ENCODE data around the gene C10orf143. TPM values are rescaled to one million over a fixed set of nuclear protein-coding genes. Genes with fewer than 3 reads are reported as not detected.
"Not testable (repeated sequence)": the region's sequence is repeated elsewhere in the genome, so short reads cannot be mapped to it uniquely, and the experiment has no call there.

C10orf143 gene
- polyA plus RNA-seq, 3 donors: 2.6 to 7.1 (median 4.2) TPM

DNA sequence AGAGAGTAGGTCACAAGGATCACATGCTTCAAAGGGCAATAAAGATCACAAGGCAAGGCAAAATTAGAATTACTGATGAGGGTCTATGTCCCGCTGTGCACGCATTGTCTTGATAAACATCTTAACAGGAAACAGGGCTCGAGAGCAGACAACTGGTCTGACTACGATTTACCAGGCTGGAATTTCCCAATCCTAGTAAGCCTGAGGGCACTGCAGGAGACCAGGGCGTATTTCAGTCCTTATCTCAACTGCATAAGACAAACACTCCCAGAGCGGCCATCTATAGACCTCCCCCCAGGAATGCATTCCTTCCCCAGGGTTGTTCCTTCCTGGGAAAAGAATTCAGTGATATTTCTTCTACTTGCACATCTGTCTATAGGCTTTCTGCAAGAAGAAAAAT, 6.9 kb upstream of the C10orf143 start:
- not testable (repeated sequence) for H3K27ac ChIP-seq (ENCODE audit: low read depth, low read length)
- WGBS, 3 donors: 64 to 79% (median 78%) methylated on average over 6 of the region's 6 CpGs

DNA sequence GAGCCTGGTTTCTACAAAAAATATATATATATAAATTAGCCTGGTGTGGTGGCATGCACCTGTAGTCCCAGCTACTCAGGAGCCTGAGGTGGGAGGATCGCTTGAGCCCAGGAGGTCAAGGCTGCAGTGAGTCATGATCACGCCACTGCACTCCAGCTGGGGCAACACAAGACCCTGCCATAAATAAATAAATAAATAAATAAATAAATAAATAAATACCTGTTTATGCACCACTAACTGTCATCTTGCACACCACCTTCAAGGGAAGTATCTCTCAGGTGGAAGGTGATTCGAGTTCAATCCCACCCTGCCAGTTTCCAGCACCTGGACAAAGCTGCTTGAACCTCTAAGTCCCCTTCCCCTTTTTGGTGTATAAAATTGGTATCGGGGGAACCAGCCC, 6.3 kb upstream of the C10orf143 start:
- H3K27ac ChIP-seq (ENCODE audit: low read depth, low read length): not testable (repeated sequence)
- WGBS, 3 donors: 96 to 98% (median 98%) methylated on average over 4 of the region's 4 CpGs

DNA sequence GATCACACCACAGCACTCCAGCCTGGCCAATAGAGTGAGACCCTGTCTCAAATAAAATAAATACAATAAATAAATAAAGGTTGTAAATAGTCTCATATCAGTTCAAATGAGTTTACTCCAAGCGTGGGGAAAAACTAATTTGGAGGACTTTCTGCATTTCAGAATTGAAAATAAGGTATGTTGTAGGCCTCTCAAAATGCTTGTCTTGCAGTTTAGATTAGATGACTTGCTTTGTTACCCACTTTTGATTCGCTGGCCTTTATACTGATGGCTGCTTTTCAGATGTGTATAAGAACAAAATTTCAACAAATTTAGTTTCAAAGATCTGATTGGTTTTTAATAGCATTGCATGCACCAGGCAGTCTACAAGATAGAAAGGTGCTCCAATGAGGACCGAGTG, 2.2 kb upstream of the C10orf143 start:
- H3K27ac ChIP-seq (ENCODE audit: low read depth, low read length): no peak overlapping the region
- 93 to 98% (median 96%) methylated on average over 3 of the region's 3 CpGs for WGBS, 3 donors

DNA sequence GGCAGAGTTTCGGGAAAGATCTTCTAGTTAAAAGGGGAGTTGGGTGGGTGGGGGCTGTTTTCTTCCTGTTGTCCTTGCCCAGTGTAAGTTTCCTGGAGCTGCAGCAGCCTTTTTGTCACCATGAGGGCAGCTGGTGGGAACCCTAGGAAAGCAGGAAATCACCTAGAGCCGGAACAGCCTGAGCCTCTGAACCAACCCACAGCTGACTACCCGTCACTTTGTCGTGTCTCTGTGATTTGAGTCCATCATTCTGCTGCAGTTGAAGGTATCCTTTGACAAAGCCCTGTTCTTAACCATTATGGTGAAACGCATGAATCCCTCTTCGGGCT, 1.2 kb upstream of the C10orf143 start:
- H3K27ac ChIP-seq (ENCODE audit: low read depth, low read length): peak overlapping the region; percentile 77
- WGBS, 3 donors: 73 to 79% (median 77%) methylated on average over 6 of the region's 6 CpGs

DNA sequence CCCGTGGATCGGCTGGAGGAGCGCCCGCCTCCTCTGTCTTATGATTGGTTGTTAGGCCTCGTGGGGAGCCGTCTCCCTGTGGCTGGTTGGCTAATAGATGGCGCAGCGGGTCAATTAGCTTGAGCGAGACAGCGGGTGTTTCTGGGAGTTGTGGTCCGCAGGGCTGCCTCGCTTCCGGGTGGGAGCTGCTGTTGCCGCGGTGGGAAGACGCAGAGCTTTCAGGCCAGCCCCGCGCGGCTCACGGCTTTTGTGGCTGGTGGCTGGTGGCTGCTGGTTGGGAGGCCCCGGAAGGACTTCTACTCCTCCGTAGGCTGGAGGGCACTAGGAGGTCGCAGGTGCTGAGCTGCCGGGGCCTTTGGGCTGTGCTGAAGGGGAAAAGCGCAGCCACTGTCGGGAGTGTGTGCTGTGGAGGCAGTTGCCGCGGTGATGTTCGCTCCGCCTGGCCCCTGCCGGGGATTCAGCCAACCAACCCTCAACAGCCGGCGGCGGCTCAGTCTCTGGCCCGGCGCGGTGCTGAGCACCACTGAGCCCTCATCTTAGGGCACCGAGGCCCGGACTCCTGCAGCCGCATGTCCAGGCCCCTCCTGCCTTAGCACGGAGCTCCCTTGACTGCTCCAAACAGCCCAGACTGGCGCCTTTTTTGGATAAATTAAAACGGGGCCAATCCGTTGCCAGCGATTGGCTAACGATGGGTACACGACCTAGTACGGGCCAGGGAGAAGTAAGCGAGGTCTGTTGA, 652 bp upstream of the C10orf143 start:
- WGBS, 3 donors: 1% methylated on average over 44 to 49 of the region's 49 CpGs
- H3K27ac ChIP-seq (ENCODE audit: low read depth, low read length): peak overlapping the region; percentile 77

DNA sequence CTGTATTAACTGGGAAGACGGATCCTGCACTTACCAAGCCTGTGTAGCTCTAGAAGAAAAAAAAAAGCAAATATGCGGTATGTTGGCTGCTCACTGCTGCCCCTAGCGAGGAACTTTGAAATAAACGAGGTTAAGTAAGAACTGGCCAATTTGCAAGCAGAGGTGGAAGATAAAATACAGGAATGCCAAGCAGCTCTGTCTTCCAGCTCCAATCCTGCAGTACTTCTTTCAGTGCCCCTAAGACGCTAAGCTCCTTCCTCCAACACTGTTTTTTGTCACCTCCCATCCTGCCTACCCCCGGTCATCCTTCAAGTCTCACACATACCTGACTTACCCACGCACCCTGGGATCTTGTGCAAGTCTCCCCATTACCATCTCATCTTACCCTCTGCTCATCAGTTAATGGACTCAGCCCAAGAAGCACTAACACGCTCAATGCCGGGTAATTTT, 809 bp downstream of the C10orf143 start:
- H3K27ac ChIP-seq (ENCODE audit: low read depth, low read length): peak overlapping the region; percentile 40
- 1 to 2% (median 1%) methylated on average over 9 of the region's 9 CpGs for WGBS, 3 donors

DNA sequence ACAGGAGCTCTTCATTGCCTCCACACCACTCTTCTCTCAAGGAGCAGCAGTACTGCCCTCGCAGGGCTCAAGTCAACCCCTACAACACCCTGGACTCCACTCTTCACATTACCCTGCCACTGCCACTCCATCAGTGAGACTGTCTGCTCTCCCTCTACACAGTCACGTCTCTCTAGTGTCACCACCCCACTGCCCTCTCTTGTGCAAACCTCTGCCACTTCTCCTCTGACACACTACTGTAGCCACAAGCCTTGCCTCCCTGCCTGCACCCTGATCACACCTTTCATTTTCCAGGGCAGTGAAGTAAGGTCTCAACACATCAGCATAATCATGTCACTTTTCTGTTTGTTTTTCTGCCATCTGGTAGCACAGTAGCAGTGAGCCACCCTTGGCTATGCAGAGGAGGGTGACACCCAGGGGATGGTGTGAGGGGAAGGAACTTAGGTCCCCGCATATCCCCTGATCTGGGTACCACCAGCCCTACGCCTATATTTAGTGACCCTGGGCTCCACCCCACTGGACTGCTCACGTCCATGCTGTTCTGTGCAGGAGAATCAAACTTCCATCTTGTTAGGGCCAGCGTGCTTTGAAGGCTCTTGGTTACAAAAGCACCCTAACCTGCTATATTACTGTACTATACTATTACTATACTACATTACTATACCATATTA, 1.6 kb downstream of the C10orf143 start:
- no peak overlapping the region for H3K27ac ChIP-seq (ENCODE audit: low read depth, low read length)
- 44 to 55% (median 52%) methylated on average over 6 of the region's 6 CpGs for WGBS, 3 donors

DNA sequence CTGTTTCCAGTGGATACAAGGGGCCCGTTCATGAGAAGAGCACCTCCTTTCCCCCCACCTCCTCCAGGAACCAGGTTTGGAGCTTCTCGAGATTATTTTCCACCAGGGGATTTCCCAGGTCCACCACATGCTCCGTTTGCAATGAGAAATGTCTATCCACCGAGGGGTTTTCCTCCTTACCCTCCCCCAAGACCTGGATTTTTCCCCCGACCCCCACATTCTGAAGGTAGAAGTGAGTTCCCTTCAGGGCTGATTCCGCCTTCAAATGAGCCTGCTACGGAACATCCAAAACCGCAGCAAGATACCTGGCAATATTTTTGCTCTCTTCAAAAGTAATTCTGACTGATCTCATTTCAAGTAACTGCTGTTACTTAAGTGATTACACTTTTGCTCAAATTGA, 2.5 kb downstream of the C10orf143 start:
- 78 to 87% (median 82%) methylated on average over 7 to 8 of the region's 8 CpGs for WGBS, 3 donors

DNA sequence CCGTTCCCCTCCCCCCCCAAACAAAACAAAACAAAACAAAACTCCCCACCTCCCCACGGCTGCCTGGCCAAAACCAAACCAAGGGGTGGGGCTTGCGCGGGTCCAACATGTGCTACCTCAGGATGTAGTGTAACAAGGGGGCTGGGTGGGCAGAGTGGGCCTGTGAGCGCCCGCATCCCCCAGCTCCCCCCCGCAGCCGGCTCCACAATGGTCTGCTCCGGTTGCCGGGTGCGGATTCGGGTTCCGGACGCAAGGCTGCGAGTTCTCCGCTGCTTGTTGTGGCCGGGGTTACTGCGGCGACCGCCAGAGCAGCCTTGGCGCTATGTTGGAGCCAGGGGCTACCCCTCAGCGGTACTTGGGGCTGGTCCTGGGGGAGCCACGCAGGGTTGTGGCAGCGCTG, 4.9 kb downstream of the C10orf143 start:
- no peak overlapping the region for H3K27ac ChIP-seq (ENCODE audit: low read depth, low read length)
- 82 to 86% (median 85%) methylated on average over 24 of the region's 24 CpGs for WGBS, 3 donors

More for the DNA sequence above, 2.5 kb downstream of the C10orf143 start:
- not testable (repeated sequence) for H3K27ac ChIP-seq (ENCODE audit: low read depth, low read length)

DNA sequence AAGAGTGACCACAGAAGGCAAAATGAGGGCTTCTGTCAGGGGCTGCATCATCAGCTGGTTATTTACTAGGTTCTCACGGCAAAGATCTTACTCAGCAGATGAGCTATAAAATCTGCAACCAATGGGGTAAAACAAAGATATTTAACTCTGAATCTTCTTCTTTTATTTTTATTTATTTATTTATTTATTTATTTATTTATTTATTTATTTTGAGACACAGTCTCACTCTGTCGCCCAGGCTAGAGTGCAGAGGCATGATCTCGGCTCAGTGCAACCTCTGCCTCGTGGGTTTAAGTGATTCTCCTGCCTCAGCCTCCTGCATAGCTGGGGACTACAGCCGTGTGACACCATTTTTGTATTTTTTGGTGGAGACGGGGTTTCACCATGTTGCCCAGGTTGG, 11.3 kb downstream of the C10orf143 start:
- WGBS, 3 donors: 94 to 97% (median 95%) methylated on average over 6 of the region's 6 CpGs
- no peak overlapping the region for H3K27ac ChIP-seq (ENCODE audit: low read depth, low read length)

DNA sequence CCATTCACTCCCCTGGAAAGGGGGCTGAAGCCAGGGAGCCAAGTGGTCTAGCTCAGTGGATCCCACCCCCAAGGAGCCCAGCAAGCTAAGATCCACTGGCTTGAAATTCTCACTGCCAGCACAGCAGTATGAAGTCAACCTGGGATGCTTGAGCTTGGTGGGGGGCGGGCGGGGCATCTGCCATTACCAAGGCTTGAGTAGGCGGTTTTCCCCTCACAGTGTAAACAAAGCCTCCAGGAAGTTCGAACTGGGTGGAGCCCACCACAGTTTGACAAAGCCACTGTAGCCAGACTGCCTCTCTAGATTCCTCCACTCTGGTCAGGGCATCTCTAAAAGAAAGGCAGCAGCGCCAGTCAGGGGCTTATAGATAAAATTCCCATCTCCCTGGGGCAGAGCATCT, 20.1 kb downstream of the C10orf143 start:
- H3K27ac ChIP-seq (ENCODE audit: low read depth, low read length): not testable (repeated sequence)
- WGBS, 3 donors: 82 to 91% (median 86%) methylated on average over 5 of the region's 5 CpGs

DNA sequence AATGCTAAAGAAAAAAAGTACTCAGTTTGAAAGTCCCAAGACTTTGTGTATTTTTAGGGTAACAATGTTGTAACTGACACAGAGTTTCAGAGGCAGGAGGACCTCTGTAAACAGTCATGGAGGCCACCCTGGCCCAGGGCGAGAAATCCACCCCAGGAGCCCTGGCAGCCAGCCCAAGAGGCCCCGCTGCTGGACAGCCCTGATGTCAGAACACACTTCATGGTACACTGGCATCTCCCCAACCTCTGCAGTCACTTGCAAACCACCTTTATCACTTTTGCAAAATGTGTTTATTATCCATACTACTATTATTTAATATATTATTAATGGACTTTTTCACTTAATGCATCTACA, 30.2 kb downstream of the C10orf143 start:
- no peak overlapping the region for H3K27ac ChIP-seq (ENCODE audit: low read depth, low read length)
- WGBS, 3 donors: 56 to 92% (median 83%) methylated on average over 2 of the region's 2 CpGs

DNA sequence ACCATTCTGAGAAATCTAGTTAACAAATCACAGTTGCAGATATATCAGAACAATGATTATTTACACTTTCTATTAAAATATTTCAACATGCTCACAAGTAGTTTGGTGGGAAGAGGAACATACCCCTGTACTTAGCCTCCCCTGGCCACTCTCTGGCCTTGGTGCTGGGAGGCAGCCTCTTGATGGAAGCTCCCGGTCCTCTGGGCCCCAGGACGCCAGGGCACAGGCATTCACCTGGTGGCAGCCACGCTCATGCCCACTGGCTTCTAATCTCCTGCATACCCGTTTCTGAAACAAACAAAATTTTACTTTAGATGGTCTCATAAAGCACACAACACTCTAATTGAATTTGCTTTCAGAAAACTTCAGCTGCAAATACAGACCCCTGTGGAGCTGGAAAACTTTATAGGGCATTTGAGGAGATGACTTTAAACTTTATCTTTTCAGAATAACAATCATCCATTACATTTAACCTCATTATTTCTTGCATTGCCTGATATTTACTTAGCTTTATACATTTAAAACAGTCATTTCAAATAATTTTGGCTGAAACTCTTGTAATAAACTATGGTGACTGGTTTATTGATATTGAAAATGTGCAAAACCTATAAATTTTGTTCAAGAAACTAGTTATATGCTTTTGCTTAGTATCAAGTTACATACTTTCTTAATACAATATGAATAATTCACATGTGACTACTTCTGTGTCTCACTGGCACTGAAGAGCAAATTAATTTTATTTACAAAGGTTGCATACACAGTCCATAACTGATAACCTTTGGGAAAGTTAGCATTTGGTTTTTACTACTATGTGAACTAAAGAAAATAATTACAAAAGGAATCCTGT, 30.8 kb downstream of the C10orf143 start:
- 45 to 83% (median 68%) methylated on average over 4 of the region's 4 CpGs for WGBS, 3 donors

DNA sequence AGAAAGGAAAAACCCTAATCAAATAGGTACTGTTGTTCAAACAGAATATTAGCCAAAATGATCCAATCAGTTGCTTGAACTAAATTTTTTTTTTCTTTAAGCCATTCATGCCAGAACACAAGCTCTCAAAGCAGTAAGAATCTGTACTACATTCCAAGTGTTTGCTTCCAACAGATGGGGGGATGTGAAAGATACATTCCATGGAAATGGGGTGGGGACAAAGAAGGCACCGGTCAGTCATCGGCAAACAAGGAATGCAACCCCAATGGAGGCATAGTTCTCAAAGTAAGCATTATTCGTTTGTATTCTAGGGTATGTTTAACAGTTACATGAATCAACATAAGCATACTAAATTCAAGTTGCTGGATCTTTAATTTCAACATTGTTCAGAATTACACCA, 32.5 kb downstream of the C10orf143 start:
- 81 to 86% (median 83%) methylated on average over 3 of the region's 3 CpGs for WGBS, 3 donors
- no peak overlapping the region for H3K27ac ChIP-seq (ENCODE audit: low read depth, low read length)

More for the DNA sequence above, 30.8 kb downstream of the C10orf143 start:
- no peak overlapping the region for H3K27ac ChIP-seq (ENCODE audit: low read depth, low read length)

DNA sequence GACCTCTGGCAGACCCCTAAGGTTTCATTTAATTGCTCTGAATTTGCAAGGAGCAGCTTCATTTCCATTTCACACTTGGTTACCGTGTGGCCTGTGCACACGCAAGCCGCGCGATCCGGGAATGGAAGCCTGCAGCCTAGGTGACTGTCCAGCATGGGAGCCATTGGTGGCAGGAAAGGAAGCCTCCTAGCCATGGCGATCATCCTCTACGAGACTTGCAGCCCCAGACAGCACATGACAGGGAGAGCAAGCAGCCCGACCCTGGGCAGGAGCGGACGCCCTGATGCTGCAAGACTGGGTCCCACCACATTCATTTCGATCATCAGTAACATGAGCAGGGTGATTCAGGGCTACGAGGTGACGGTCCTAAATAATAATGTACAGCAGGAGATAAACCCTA, 33.9 kb downstream of the C10orf143 start:
- H3K27ac ChIP-seq (ENCODE audit: low read depth, low read length): no peak overlapping the region
- 96 to 97% (median 97%) methylated on average over 14 of the region's 14 CpGs for WGBS, 3 donors

DNA sequence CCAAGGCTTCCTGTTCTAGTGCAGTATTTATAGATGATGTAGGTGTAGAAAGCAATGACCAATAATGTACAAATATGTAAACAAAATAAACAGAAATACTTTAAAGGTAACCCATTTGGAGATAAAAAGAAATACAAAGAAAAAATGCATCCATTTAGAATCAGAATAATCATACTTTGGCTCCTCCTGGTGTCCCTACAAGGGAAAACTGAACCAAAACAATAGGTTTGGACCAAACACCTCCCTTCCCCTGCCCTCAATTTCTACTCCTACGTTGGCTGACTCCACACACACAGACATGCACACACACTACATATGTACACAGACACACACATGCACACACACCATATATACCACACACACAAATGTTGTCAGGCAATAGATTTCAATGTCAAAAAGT, 36.0 kb downstream of the C10orf143 start:
- 42 to 57% (median 57%) methylated on average over 1 of the region's 1 CpG for WGBS, 3 donors
- H3K27ac ChIP-seq (ENCODE audit: low read depth, low read length): no peak overlapping the region

DNA sequence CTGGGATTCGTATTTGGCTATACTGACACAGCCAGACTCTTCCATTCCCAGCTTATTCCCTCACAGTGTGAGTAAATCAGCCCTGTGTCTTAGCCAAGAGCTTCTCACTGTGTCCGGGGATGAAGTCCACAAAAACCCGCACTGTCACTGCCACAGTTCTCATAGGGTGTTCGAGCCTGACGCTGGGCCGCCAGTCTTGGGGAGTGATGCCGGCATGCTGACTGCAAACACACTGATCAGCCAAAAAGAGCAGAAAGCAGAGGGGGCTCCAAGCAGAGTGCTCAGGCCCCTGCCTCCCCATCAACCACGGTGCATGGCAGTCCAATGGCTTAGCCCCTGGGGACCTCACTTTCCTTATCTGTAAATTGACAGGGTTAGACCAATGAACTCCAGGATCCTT, 36.7 kb downstream of the C10orf143 start:
- H3K27ac ChIP-seq (ENCODE audit: low read depth, low read length): no peak overlapping the region
- WGBS, 3 donors: 90 to 94% (median 94%) methylated on average over 8 of the region's 8 CpGs

DNA sequence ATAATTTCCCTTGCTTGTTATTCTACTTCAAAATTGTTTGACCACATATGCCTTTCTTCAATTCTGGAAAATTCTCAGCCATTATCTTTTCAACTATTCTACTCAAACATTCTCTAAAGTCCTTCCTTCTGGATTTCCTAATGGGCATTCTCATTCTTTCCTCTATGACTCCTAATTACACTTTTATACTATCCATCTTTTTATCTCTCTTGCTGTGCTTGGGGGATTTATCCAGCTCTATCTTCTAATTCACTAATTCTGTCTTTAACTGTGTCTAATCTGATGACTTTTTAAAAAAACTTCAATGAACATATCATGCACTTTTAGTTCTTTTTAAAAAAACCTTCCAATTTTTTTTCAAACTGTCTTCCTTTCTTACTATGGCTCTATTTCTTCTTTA, 38.4 kb downstream of the C10orf143 start:
- H3K27ac ChIP-seq (ENCODE audit: low read depth, low read length): no peak overlapping the region

DNA sequence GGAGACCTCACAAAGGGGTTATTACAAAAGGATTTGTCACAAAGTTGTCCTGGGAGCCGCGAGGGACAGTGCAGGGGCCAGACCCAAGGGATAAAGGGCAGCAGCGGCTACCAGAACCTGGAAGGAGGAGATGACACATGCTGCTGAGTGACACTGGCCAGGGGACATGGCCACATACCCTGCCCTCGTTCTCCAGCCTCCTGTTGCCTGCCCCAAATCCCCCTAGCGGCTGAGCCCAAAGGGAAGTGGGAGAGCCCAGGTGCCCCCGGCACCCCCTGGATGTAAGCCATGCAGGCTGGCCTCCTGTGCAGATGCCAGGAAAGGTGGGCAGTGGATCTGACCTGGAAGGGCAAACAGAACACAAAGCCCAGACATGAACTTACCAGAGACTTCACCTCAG, 42.7 kb downstream of the C10orf143 start:
- H3K27ac ChIP-seq (ENCODE audit: low read depth, low read length): no peak overlapping the region
- 91 to 96% (median 93%) methylated on average over 6 of the region's 6 CpGs for WGBS, 3 donors

Measured in adipose tissue (tissue), 3 donors.